Mammary epithelial cell (primary cell): Measurements from ENCODE around the gene NCBP3.

ENCODE experiments used
- EZH2 ChIP-seq: IDR thresholded peaks from 2 replicates; pipeline ENCODE4 v1.6.1; 2012; ENCODE audit warnings: low read length, inconsistent platforms, borderline replicate concordance
- TF ChIP-seq, protein P1 (sequence below), 2 donors: IDR thresholded peaks in 1 of 2; conservative IDR thresholded peaks in 1 of 2; 2 replicates each; pipeline ENCODE4 v1.5.1; 2011 to 2012; ENCODE audit warnings: inconsistent platforms in 2 of 2, low read length in 2 of 2, mild to moderate bottlenecking in 2 of 2, control low read depth in 1 of 2, low read depth in 1 of 2; ENCODE audit not compliant: insufficient read depth in 1 of 2; ENCODE audit errors: extremely low read depth in 1 of 2

DNA sequence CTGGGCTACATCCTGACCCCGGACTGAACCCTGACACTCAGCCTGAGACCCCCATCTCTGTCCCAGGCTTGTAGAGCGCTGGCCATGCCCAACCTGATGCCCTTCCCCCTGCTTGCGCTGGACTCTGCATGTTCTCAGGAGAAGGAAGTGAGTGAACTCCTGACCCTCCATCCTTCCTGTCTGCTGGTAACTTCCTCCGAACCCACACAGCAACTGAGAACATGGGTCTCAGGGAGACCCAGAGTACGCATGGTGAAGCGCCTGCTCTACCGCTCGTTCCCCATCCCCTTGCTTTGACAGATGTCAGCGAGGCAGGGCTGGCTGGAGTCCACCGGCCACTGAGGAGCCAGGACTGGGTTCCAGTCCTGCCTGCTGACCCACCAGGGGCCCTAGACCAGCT lies 40.7 kb upstream of the NCBP3 start:
- TF ChIP-seq, protein P1, sequence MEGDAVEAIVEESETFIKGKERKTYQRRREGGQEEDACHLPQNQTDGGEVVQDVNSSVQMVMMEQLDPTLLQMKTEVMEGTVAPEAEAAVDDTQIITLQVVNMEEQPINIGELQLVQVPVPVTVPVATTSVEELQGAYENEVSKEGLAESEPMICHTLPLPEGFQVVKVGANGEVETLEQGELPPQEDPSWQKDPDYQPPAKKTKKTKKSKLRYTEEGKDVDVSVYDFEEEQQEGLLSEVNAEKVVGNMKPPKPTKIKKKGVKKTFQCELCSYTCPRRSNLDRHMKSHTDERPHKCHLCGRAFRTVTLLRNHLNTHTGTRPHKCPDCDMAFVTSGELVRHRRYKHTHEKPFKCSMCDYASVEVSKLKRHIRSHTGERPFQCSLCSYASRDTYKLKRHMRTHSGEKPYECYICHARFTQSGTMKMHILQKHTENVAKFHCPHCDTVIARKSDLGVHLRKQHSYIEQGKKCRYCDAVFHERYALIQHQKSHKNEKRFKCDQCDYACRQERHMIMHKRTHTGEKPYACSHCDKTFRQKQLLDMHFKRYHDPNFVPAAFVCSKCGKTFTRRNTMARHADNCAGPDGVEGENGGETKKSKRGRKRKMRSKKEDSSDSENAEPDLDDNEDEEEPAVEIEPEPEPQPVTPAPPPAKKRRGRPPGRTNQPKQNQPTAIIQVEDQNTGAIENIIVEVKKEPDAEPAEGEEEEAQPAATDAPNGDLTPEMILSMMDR (conservative IDR thresholded peaks at IDR 0.05 in 1 of 2, IDR thresholded peaks at IDR 0.05 in 1 of 2; ENCODE audit: extremely low read depth in 1 of 2, insufficient read depth in 1 of 2, low read depth in 1 of 2, low read length in 2 of 2): no peak
- TF ChIP-seq EZH2: no peak
